ENCODE results near the gene RFX3.
A peak's percentile ranks its signal among the peaks of the same experiment; 100 is the strongest.

RFX3 gene

DNA sequence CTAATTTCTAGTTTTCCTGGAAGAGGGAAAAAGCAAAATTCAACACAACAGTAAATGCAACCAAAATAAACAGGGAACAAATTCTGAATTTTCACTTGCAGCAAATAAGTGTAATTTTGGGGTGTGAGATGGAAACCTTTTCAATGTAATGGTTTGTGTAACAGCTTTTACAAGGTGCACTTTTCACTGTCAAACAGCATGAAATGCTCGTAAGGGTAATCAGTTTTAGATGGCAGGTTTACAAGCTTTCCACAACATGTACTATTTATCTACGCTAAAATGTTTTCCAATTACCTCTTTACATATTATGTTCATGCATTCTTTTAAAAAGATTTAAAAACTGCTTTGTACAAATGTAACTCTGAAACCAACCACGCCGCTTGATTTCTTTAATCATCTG is 115.3 kb downstream of the RFX3 start:
- no CpG with 5 or more reads among the region's 4 CpGs for WGBS, 2 donors (ENCODE audit: extremely low coverage in 2 of 2, insufficient read length in 2 of 2, insufficient replicate concordance in 1 of 2)
- peaks cover 0 to 5% of the 10 kb centered on the region in 2 donors for H3K36me3 ChIP-seq (replicated peaks in 1 of 2; ENCODE audit: control insufficient read depth in 2 of 2, insufficient read depth in 2 of 2, low read length in 2 of 2)
- no peak overlapping the region for H4K91ac ChIP-seq (ENCODE audit: low read depth, low read length, poor library complexity)
- H3K18ac ChIP-seq (ENCODE audit: low read length) = no peak overlapping the region
- H3K23ac ChIP-seq (ENCODE audit: low read depth, low read length, poor library complexity) = no peak overlapping the region
- H2AFZ ChIP-seq (ENCODE audit: low read length) = no peak overlapping the region
- no peak overlapping the region for H2BK15ac ChIP-seq (ENCODE audit: low read length)
- no peaks in the 10 kb centered on the region for H3K9me3 ChIP-seq (replicated peaks in 1 of 2; ENCODE audit: control insufficient read depth in 2 of 2, insufficient read depth in 1 of 2, low read depth in 1 of 2, low read length in 2 of 2)
- H3K4ac ChIP-seq (ENCODE audit: low read length) = no peak overlapping the region
- no peak overlapping the region for H2AK5ac ChIP-seq (ENCODE audit: low read depth, low read length)
- H3K9ac ChIP-seq (ENCODE audit: low read depth, low read length, poor library complexity) = no peak overlapping the region
- no peak overlapping the region for H2BK12ac ChIP-seq (ENCODE audit: low read length)
- H3K27me3 ChIP-seq (ENCODE audit: control insufficient read depth in 3 of 3, insufficient read depth in 3 of 3, low read depth in 1 of 3, low read length in 3 of 3) = no peaks in the 10 kb centered on the region
- no peaks in the 10 kb centered on the region for H3K79me1 ChIP-seq (ENCODE audit: low read depth, low read length)
- no peak overlapping the region for H2BK5ac ChIP-seq (ENCODE audit: low read length)
- DNase-seq (ENCODE audit: low spot score) = no peak
- H2BK120ac ChIP-seq (ENCODE audit: low read depth, low read length) = no peak overlapping the region
- peaks cover 0 to 4% of the 10 kb centered on the region in 2 donors for H3K4me1 ChIP-seq (ENCODE audit: control insufficient read depth in 2 of 2, insufficient read depth in 1 of 2, low read depth in 1 of 2, low read length in 2 of 2)
- H3K27ac ChIP-seq (replicated peaks; ENCODE audit: low read length) = no peak overlapping the region
- no peak overlapping the region for H3K14ac ChIP-seq (ENCODE audit: low read length)
- no peak overlapping the region for H3K4me2 ChIP-seq (ENCODE audit: insufficient read depth, low read length, poor library complexity, severe bottlenecking)
- no peak overlapping the region for H4K8ac ChIP-seq (ENCODE audit: low read depth, low read length)
- no peak overlapping the region for H3K4me3 ChIP-seq (ENCODE audit: low read length in 2 of 2)

DNA sequence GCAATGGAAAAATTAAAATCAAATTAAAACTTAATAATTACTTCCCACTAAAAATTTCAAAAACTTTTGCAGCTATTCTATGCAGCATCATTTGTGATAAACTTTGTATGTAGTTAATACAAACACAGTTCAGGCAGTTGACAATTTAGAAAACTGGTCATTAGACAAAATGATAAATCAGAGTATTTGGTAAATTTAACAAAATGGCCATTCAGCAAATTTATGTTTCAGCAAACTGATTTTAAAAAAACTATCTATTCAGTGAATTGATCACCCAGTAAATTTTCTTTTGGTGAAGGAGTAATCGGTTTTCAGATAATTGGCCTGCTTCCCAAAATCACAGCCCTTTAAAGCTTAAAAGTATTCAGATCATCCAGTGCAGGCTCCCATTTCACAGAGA is 116.3 kb downstream of the RFX3 start:
- Histone ChIP-seq H3K27ac (replicated peaks; ENCODE audit: low read length) (no peak overlapping the region), H2BK5ac (ENCODE audit: low read length) (no peak overlapping the region), H3K79me1 (ENCODE audit: low read depth, low read length) (no peaks in the 10 kb centered on the region), H3K9ac (ENCODE audit: low read depth, low read length, poor library complexity) (no peak overlapping the region), H4K8ac (ENCODE audit: low read depth, low read length) (no peak overlapping the region), H2AFZ (ENCODE audit: low read length) (no peak overlapping the region), H3K4me2 (ENCODE audit: insufficient read depth, low read length, poor library complexity, severe bottlenecking) (no peak overlapping the region), H3K36me3 (replicated peaks in 1 of 2; ENCODE audit: control insufficient read depth in 2 of 2, insufficient read depth in 2 of 2, low read length in 2 of 2) (peaks cover 0 to 5% of the 10 kb centered on the region in 2 donors), H3K23ac (ENCODE audit: low read depth, low read length, poor library complexity) (no peak overlapping the region), H3K9me3 (replicated peaks in 1 of 2; ENCODE audit: control insufficient read depth in 2 of 2, insufficient read depth in 1 of 2, low read depth in 1 of 2, low read length in 2 of 2) (no peaks in the 10 kb centered on the region), H3K4me1 (ENCODE audit: control insufficient read depth in 2 of 2, insufficient read depth in 1 of 2, low read depth in 1 of 2, low read length in 2 of 2) (peaks cover 0 to 4% of the 10 kb centered on the region in 2 donors), H2AK5ac (ENCODE audit: low read depth, low read length) (no peak overlapping the region), H2BK15ac (ENCODE audit: low read length) (no peak overlapping the region), H3K18ac (ENCODE audit: low read length) (no peak overlapping the region), H2BK12ac (ENCODE audit: low read length) (no peak overlapping the region), H3K27me3 (ENCODE audit: control insufficient read depth in 3 of 3, insufficient read depth in 3 of 3, low read depth in 1 of 3, low read length in 3 of 3) (no peaks in the 10 kb centered on the region), H4K91ac (ENCODE audit: low read depth, low read length, poor library complexity) (no peak overlapping the region), H3K4ac (ENCODE audit: low read length) (no peak overlapping the region), H2BK120ac (ENCODE audit: low read depth, low read length) (no peak overlapping the region), H3K14ac (ENCODE audit: low read length) (no peak overlapping the region), H3K4me3 (ENCODE audit: low read length in 2 of 2) (no peak overlapping the region)
- no CpG with 5 or more reads among the region's 1 CpG for WGBS, 2 donors (ENCODE audit: extremely low coverage in 2 of 2, insufficient read length in 2 of 2, insufficient replicate concordance in 1 of 2)
- DNase-seq (ENCODE audit: low spot score) = no peak

DNA sequence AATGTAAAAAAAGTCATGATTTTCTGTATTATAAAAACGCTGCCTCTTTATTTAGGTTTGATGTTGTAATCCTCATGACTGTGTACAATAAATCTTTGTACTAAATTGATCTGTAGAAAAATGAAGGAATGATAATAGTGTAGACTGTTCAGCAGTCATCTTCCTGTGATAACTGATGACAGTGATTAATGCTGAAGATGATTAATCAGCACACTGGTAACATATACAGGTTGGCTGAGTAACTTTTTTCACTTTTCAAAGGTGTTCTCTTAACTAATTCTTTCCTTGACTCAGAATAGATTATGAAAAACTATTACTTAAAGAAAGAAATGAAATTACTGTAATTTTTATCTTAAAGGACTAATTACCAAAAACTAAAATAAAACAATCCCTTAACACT is 122.5 kb downstream of the RFX3 start:
- no peaks in the 10 kb centered on the region for H3K79me1 ChIP-seq (ENCODE audit: low read depth, low read length)
- no peak for DNase-seq (ENCODE audit: low spot score)

DNA sequence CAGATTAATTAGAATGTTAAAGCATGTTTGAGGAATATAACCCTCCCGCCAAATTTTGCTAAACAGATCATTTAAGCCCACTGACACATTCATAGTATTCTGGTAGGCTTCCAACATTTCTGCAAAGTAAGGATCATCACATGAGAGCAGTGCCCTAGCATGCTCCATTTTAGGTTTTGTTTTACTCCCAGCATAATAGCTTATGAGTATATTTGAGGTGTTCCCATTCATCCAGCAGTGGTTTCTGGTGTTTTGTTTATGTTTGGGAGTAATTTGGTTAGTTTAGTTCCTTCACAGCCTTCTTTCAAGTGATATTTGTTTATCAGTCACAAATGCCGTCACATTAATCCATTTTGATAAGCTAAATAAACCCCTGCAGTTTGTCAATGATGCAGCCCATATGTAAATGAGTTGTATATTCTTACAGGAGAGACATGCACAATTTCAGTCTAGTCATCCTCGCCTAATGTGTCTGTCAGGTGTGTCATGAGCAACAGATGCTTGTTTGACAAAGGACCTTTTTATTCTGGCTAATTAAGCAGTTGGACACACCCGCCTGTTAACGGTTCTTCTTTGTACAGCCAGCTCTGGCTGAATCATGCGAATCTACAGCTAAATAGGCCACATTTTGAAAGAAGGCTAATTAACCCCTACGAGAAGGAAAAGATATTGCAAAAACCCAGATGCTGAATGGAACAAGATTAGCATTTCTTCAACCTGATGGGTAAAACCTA is 124.4 kb downstream of the RFX3 start:
- no peaks in the 10 kb centered on the region for H3K79me1 ChIP-seq (ENCODE audit: low read depth, low read length)
- no CpG with 5 or more reads among the region's 7 CpGs for WGBS, 2 donors (ENCODE audit: extremely low coverage in 2 of 2, insufficient read length in 2 of 2, insufficient replicate concordance in 1 of 2)
- H3K4me2 ChIP-seq (ENCODE audit: insufficient read depth, low read length, poor library complexity, severe bottlenecking) = no peak overlapping the region
- peak; percentile 66 for DNase-seq (ENCODE audit: low spot score)
- H3K27me3 ChIP-seq (ENCODE audit: control insufficient read depth in 3 of 3, insufficient read depth in 3 of 3, low read depth in 1 of 3, low read length in 3 of 3) = no peaks in the 10 kb centered on the region
- H4K8ac ChIP-seq (ENCODE audit: low read depth, low read length) = no peak overlapping the region
- H3K4me3 ChIP-seq (ENCODE audit: low read length in 2 of 2) = no peak overlapping the region
- H3K36me3 ChIP-seq (replicated peaks in 1 of 2; ENCODE audit: control insufficient read depth in 2 of 2, insufficient read depth in 2 of 2, low read length in 2 of 2) = peaks cover 0 to 10% of the 10 kb centered on the region in 2 donors
- no peak overlapping the region for H3K9ac ChIP-seq (ENCODE audit: low read depth, low read length, poor library complexity)
- H3K18ac ChIP-seq (ENCODE audit: low read length) = no peak overlapping the region
- no peak overlapping the region for H3K23ac ChIP-seq (ENCODE audit: low read depth, low read length, poor library complexity)
- H2BK5ac ChIP-seq (ENCODE audit: low read length) = no peak overlapping the region
- no peak overlapping the region for H2BK120ac ChIP-seq (ENCODE audit: low read depth, low read length)
- no peak overlapping the region for H2AK5ac ChIP-seq (ENCODE audit: low read depth, low read length)
- H3K27ac ChIP-seq (replicated peaks; ENCODE audit: low read length) = peak overlapping the region; percentile 85
- no peak overlapping the region for H2BK15ac ChIP-seq (ENCODE audit: low read length)
- no peaks in the 10 kb centered on the region for H3K9me3 ChIP-seq (replicated peaks in 1 of 2; ENCODE audit: control insufficient read depth in 2 of 2, insufficient read depth in 1 of 2, low read depth in 1 of 2, low read length in 2 of 2)
- H2AFZ ChIP-seq (ENCODE audit: low read length) = no peak overlapping the region
- H3K14ac ChIP-seq (ENCODE audit: low read length) = no peak overlapping the region
- H4K91ac ChIP-seq (ENCODE audit: low read depth, low read length, poor library complexity) = no peak overlapping the region
- no peak overlapping the region for H3K4ac ChIP-seq (ENCODE audit: low read length)
- H3K4me1 ChIP-seq (ENCODE audit: control insufficient read depth in 2 of 2, insufficient read depth in 1 of 2, low read depth in 1 of 2, low read length in 2 of 2) = peaks cover 0 to 2% of the 10 kb centered on the region in 2 donors
- no peak overlapping the region for H2BK12ac ChIP-seq (ENCODE audit: low read length)

More for the DNA sequence above, 122.5 kb downstream of the RFX3 start:
- no peak overlapping the region for H3K27ac ChIP-seq (replicated peaks; ENCODE audit: low read length)
- no peak overlapping the region for H2BK15ac ChIP-seq (ENCODE audit: low read length)
- no peak overlapping the region for H3K4ac ChIP-seq (ENCODE audit: low read length)
- no peaks in the 10 kb centered on the region for H3K9me3 ChIP-seq (replicated peaks in 1 of 2; ENCODE audit: control insufficient read depth in 2 of 2, insufficient read depth in 1 of 2, low read depth in 1 of 2, low read length in 2 of 2)
- no peak overlapping the region for H3K14ac ChIP-seq (ENCODE audit: low read length)
- no peak overlapping the region for H2AFZ ChIP-seq (ENCODE audit: low read length)
- no peaks in the 10 kb centered on the region for H3K36me3 ChIP-seq (replicated peaks in 1 of 2; ENCODE audit: control insufficient read depth in 2 of 2, insufficient read depth in 2 of 2, low read length in 2 of 2)
- H2BK5ac ChIP-seq (ENCODE audit: low read length) = no peak overlapping the region
- no CpG with 5 or more reads among the region's 1 CpG for WGBS, 2 donors (ENCODE audit: extremely low coverage in 2 of 2, insufficient read length in 2 of 2, insufficient replicate concordance in 1 of 2)
- no peak overlapping the region for H2BK12ac ChIP-seq (ENCODE audit: low read length)
- H4K8ac ChIP-seq (ENCODE audit: low read depth, low read length) = no peak overlapping the region
- no peak overlapping the region for H3K4me3 ChIP-seq (ENCODE audit: low read length in 2 of 2)
- H3K18ac ChIP-seq (ENCODE audit: low read length) = no peak overlapping the region
- H4K91ac ChIP-seq (ENCODE audit: low read depth, low read length, poor library complexity) = no peak overlapping the region
- H2AK5ac ChIP-seq (ENCODE audit: low read depth, low read length) = no peak overlapping the region
- no peak overlapping the region for H2BK120ac ChIP-seq (ENCODE audit: low read depth, low read length)
- H3K27me3 ChIP-seq (ENCODE audit: control insufficient read depth in 3 of 3, insufficient read depth in 3 of 3, low read depth in 1 of 3, low read length in 3 of 3) = no peaks in the 10 kb centered on the region
- no peak overlapping the region for H3K23ac ChIP-seq (ENCODE audit: low read depth, low read length, poor library complexity)
- H3K4me1 ChIP-seq (ENCODE audit: control insufficient read depth in 2 of 2, insufficient read depth in 1 of 2, low read depth in 1 of 2, low read length in 2 of 2) = peaks cover 0 to 6% of the 10 kb centered on the region in 2 donors
- H3K9ac ChIP-seq (ENCODE audit: low read depth, low read length, poor library complexity) = no peak overlapping the region
- no peak overlapping the region for H3K4me2 ChIP-seq (ENCODE audit: insufficient read depth, low read length, poor library complexity, severe bottlenecking)
